ENCODE data around the gene KCNH3.
A peak's percentile ranks its signal among the peaks of the same experiment; 100 is the strongest.

Gene KCNH3, protein sequence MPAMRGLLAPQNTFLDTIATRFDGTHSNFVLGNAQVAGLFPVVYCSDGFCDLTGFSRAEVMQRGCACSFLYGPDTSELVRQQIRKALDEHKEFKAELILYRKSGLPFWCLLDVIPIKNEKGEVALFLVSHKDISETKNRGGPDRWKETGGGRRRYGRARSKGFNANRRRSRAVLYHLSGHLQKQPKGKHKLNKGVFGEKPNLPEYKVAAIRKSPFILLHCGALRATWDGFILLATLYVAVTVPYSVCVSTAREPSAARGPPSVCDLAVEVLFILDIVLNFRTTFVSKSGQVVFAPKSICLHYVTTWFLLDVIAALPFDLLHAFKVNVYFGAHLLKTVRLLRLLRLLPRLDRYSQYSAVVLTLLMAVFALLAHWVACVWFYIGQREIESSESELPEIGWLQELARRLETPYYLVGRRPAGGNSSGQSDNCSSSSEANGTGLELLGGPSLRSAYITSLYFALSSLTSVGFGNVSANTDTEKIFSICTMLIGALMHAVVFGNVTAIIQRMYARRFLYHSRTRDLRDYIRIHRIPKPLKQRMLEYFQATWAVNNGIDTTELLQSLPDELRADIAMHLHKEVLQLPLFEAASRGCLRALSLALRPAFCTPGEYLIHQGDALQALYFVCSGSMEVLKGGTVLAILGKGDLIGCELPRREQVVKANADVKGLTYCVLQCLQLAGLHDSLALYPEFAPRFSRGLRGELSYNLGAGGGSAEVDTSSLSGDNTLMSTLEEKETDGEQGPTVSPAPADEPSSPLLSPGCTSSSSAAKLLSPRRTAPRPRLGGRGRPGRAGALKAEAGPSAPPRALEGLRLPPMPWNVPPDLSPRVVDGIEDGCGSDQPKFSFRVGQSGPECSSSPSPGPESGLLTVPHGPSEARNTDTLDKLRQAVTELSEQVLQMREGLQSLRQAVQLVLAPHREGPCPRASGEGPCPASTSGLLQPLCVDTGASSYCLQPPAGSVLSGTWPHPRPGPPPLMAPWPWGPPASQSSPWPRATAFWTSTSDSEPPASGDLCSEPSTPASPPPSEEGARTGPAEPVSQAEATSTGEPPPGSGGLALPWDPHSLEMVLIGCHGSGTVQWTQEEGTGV

GRCh38 chr12:49538510-49539403, at the start of gene KCNH3:
Gene KCNH3, plus strand, starts transcription at chr12:49539030. Its CDS starts 387 bp downstream, at chr12:49539417.
- Histone ChIP-seq H3K27me3 (replicated peaks) (peaks cover 29% of the 10 kb centered on the region), H3K27ac (no peak within 1 kb of the TSS), H3K36me3 (replicated peaks) (no peaks in the 10 kb centered on the region), H3K4me3 (ENCODE audit: low read depth, low read length) (peak within 1 kb of the TSS; percentile 27)
- DNase-seq = peak; percentile 49
- in situ Hi-C loops (cut with HindIII; ENCODE audit: low pct_ligation_motif_present, low sequenced_read_pairs) = no loop called here
- TF ChIP-seq CTCF (IDR thresholded peaks at IDR 0.05; ENCODE audit: low read depth, low read length, missing control alignments) = no peak

GRCh38 chr12:49489154-49489553, 49.7 kb upstream of the KCNH3 start:
- Histone ChIP-seq H3K27ac (peak overlapping the region; percentile 61), H3K4me3 (ENCODE audit: low read depth, low read length) (no peak overlapping the region), H3K36me3 (replicated peaks) (peaks cover 13% of the 10 kb centered on the region), H3K27me3 (replicated peaks) (no peaks in the 10 kb centered on the region)
- no peak for TF ChIP-seq CTCF (IDR thresholded peaks at IDR 0.05; ENCODE audit: low read depth, low read length, missing control alignments)
- in situ Hi-C loops (cut with HindIII; ENCODE audit: low pct_ligation_motif_present, low sequenced_read_pairs) = no loop called here
- DNase-seq = no peak

- H3K36me3 ChIP-seq (replicated peaks) = peaks cover 12% of the 10 kb centered on the region
- H3K4me3 ChIP-seq (ENCODE audit: low read depth, low read length) = no peak overlapping the region
- DNase-seq = peak; percentile 92
- in situ Hi-C loops (cut with HindIII; ENCODE audit: low pct_ligation_motif_present, low sequenced_read_pairs) = no loop called here
- TF ChIP-seq CTCF (IDR thresholded peaks at IDR 0.05; ENCODE audit: low read depth, low read length, missing control alignments) = peak; percentile 40
- H3K27ac ChIP-seq = peak overlapping the region; percentile 61
- no peaks in the 10 kb centered on the region for H3K27me3 ChIP-seq (replicated peaks)
Measured at GRCh38 chr12:49489720-49490119, 49.1 kb upstream of the KCNH3 start.

DNA sequence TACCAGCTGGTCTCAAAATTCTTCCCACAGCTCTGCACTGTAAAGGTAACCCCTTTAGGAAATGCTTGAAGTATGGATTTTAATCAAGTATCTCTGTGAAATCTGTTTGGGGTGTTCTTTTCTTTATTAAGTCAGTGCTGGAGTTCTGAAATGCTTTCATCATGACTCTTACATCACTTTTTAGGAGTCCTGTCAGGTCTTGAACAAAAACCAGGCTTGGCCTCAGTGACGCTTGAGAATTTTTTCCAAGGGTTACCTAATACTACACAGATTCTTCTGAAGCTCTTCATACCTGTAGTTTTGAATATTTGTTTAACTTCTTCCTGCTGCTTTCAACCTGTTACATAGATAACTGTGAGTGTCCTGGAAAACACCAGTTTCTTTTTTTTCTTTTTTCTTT, 47.0 kb upstream of the KCNH3 start:
- no peak for DNase-seq
- no peak for TF ChIP-seq CTCF (IDR thresholded peaks at IDR 0.05; ENCODE audit: low read depth, low read length, missing control alignments)
- no peak overlapping the region for H3K4me3 ChIP-seq (ENCODE audit: low read depth, low read length)
- no peak overlapping the region for H3K27ac ChIP-seq
- no peaks in the 10 kb centered on the region for H3K27me3 ChIP-seq (replicated peaks)
- in situ Hi-C loops (cut with HindIII; ENCODE audit: low pct_ligation_motif_present, low sequenced_read_pairs) = no loop called here
- peaks cover 25% of the 10 kb centered on the region for H3K36me3 ChIP-seq (replicated peaks)

- H3K27me3 ChIP-seq (replicated peaks) = no peaks in the 10 kb centered on the region
- H3K36me3 ChIP-seq (replicated peaks) = peaks cover 33% of the 10 kb centered on the region
- no peak for DNase-seq
- no peak overlapping the region for H3K27ac ChIP-seq
- in situ Hi-C loops (cut with HindIII; ENCODE audit: low pct_ligation_motif_present, low sequenced_read_pairs) = no loop called here
- no peak overlapping the region for H3K4me3 ChIP-seq (ENCODE audit: low read depth, low read length)
- no peak for TF ChIP-seq CTCF (IDR thresholded peaks at IDR 0.05; ENCODE audit: low read depth, low read length, missing control alignments)
Measured at GRCh38 chr12:49493900-49494299, 44.9 kb upstream of the KCNH3 start.

All from brain microvascular endothelial cell (primary cell).